C4-2B (cell line): ENCODE data around the gene RGS17.

ENCODE experiments used
- H3K27ac ChIP-seq: fragments of 450-650 bp; 2 replicates; pipeline ENCODE4 v1.5.1; 2017
- CTCF ChIP-seq: fragments of 450-650 bp; conservative IDR thresholded peaks from 2 replicates; pipeline ENCODE4 v1.5.1; 2017; ENCODE audit warnings: mild to moderate bottlenecking
- ZFX ChIP-seq: fragments of 450-650 bp; IDR thresholded peaks from 2 replicates; pipeline ENCODE4 v1.6.1; 2017

Gene RGS17

GRCh38 chr6:152981989-152982903, 148.8 kb downstream of the RGS17 start:
- TF ChIP-seq ZFX (no peak), CTCF (no peak)

GRCh38 chr6:152981219-152981618, 149.9 kb downstream of the RGS17 start:
- H3K27ac ChIP-seq = no peak overlapping the region

More at GRCh38 chr6:152981989-152982903, 148.8 kb downstream of the RGS17 start:
- peak overlapping the region; percentile 91 for H3K27ac ChIP-seq

GRCh38 chr6:152980656-152981055, 150.4 kb downstream of the RGS17 start:
- TF ChIP-seq ZFX (no peak), CTCF (no peak)
- H3K27ac ChIP-seq = no peak overlapping the region

More at GRCh38 chr6:152981219-152981618, 149.9 kb downstream of the RGS17 start:
- TF ChIP-seq CTCF (no peak), ZFX (no peak)

- TF ChIP-seq ZFX = no peak
- no peak overlapping the region for H3K27ac ChIP-seq
Measured at GRCh38 chr6:152979116-152979515, 152.0 kb downstream of the RGS17 start.

GRCh38 chr6:152978058-152978457, 153.0 kb downstream of the RGS17 start:
- no peak for TF ChIP-seq CTCF
- TF ChIP-seq ZFX = no peak
- no peak overlapping the region for H3K27ac ChIP-seq

- no peak overlapping the region for H3K27ac ChIP-seq
- TF ChIP-seq CTCF = no peak
- TF ChIP-seq ZFX = no peak
Measured at GRCh38 chr6:152977556-152977955, 153.5 kb downstream of the RGS17 start.

GRCh38 chr6:152976749-152977148, 154.3 kb downstream of the RGS17 start:
- TF ChIP-seq CTCF = no peak
- TF ChIP-seq ZFX = no peak
- H3K27ac ChIP-seq = no peak overlapping the region
